Measurements from ENCODE around the gene CEMIP2.

Gene CEMIP2

DNA sequence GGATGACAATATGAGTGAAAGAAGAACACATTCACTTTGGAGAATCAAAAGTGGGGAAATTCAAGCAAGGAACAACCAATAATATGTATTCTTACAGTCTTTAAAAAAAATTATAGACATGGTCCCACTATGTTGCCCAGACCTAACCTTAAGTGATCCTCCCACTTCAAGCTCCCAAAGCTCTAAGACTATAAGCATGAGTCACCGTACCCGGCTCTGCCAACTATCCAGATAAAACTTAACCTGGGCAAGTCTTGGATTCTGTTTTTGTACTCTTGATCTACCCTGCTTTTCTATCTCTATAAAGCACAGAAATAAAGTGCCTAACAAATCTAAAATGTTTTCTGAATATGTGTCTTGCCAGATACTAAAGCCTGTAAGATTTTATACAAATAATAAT lies 30.9 kb downstream of the CEMIP2 start:
- H3K27ac ChIP-seq, result no peak overlapping the region
- TF ChIP-seq ZFX (IDR thresholded peaks at IDR 0.05), result no peak
- TF ChIP-seq, protein P1, sequence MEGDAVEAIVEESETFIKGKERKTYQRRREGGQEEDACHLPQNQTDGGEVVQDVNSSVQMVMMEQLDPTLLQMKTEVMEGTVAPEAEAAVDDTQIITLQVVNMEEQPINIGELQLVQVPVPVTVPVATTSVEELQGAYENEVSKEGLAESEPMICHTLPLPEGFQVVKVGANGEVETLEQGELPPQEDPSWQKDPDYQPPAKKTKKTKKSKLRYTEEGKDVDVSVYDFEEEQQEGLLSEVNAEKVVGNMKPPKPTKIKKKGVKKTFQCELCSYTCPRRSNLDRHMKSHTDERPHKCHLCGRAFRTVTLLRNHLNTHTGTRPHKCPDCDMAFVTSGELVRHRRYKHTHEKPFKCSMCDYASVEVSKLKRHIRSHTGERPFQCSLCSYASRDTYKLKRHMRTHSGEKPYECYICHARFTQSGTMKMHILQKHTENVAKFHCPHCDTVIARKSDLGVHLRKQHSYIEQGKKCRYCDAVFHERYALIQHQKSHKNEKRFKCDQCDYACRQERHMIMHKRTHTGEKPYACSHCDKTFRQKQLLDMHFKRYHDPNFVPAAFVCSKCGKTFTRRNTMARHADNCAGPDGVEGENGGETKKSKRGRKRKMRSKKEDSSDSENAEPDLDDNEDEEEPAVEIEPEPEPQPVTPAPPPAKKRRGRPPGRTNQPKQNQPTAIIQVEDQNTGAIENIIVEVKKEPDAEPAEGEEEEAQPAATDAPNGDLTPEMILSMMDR (conservative IDR thresholded peaks at IDR 0.05), result no peak

DNA sequence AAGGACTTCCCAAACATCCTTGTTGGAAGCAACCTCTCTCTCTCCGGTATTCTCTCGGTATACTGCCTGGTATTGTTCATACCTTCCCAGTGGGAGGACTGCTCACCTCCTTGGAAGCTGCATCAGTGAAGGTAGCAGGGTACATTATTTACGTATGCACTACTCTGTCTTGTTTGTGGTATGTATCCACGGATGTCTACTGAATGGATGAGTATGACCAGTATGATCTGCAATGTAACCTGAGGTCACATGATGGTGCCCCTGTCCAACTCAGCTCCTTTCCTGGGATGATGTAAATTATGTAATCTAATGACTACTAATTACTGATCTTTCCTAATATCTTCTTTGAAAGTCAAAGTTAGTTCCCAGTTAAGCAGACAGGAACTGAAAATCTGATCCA lies 32.1 kb downstream of the CEMIP2 start:
- TF ChIP-seq ZFX (IDR thresholded peaks at IDR 0.05), result no peak
- TF ChIP-seq, protein P1 (conservative IDR thresholded peaks at IDR 0.05), result no peak
- H3K27ac ChIP-seq, result no peak overlapping the region

DNA sequence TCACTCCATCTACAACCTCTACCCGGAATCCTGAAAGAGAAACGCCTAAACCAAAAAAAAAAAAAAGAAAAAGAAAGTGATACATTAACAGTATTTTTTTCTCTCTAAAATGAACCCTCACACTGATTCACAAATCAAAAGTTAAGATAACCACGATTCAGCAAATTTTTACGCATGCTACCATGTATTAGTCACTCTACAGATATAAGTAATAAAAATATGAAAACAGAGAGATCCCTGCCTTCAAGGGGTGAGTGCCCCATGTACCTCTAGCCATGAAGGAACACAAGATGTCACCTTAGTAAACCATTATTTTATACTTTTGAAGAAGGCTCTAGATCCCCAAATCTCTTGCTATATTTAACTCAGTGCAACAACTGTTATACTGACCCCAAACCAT lies 33.4 kb downstream of the CEMIP2 start:
- no peak overlapping the region for H3K27ac ChIP-seq

DNA sequence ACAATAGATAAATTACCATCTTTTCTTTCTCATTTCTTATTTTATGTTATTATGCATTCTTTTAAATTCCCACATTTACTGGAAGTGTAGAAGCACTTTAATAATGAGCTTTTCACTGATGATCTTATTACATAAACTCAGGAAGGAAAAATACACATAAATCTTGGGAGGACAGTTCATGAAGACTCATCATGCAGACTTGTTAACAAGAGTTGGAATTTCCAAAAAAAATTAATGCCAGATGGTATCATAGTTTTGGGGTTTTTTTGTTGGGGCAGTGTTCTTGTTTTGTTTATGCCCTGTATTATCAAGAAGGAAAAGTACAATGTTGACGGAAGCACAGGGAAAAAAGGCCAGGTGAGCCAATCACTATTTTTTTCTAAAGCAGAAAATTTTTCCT lies 35.1 kb downstream of the CEMIP2 start:
- H3K27ac ChIP-seq, result no peak overlapping the region
- TF ChIP-seq, protein P1 (conservative IDR thresholded peaks at IDR 0.05), result no peak
- TF ChIP-seq ZFX (IDR thresholded peaks at IDR 0.05), result no peak

More for the DNA sequence above, 33.4 kb downstream of the CEMIP2 start:
- TF ChIP-seq, protein P1 (conservative IDR thresholded peaks at IDR 0.05), result no peak
- TF ChIP-seq ZFX (IDR thresholded peaks at IDR 0.05), result no peak

DNA sequence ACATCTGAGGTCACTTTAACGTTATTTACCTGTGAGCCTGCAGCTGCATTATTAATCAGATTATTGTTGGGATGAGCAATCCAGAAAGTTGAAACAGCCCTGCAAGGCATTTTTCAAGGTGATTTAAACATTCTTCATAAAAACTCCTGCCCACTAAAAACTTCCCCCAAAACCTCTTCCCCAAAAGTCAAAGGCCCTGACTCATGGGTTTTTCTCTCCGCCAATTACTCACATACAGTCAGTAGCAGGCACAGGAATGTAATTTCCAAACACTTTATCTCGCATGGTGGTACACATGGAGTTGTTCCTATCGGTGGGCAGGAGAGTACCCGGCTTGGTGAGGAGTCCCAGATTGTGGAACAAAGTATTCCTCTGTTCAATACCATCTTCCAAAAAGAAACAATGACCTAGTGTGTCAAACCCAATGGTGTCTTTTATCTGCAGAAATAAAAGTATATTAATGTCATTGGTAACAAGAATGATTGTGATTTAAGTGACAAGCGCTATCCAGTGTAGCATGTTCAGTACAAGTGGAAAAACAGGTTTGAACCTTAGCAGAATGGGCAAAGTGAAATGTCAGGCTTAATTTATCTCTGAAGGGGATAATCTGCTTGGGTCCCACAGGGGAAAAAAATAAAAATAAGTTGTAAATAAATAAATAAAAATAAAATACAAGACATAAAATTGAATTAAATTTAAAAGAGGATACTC lies 38.3 kb downstream of the CEMIP2 start:
- no peak overlapping the region for H3K27ac ChIP-seq
- TF ChIP-seq, protein P1 (conservative IDR thresholded peaks at IDR 0.05), result no peak
- TF ChIP-seq ZFX (IDR thresholded peaks at IDR 0.05), result no peak

DNA sequence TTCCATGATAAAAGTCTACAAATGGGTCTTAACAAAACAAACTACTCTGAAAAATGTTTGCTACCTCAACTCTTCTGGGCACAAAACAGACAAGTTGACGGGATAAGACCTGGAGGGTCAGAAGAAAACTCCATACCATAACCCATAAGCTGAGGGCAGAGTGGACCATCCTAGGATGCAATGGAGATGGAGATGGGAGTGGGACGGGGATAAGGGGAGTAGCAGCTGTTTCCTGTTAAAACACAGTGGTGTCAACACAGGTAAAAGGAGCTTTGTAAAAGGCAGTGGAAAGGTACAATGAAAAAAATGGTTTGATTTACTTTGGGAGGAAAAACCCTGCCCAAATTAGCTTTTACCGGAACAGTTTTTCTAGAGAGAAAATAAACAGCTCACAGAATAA lies 41.6 kb downstream of the CEMIP2 start:
- no peak for TF ChIP-seq ZFX (IDR thresholded peaks at IDR 0.05)
- no peak overlapping the region for H3K27ac ChIP-seq

DNA sequence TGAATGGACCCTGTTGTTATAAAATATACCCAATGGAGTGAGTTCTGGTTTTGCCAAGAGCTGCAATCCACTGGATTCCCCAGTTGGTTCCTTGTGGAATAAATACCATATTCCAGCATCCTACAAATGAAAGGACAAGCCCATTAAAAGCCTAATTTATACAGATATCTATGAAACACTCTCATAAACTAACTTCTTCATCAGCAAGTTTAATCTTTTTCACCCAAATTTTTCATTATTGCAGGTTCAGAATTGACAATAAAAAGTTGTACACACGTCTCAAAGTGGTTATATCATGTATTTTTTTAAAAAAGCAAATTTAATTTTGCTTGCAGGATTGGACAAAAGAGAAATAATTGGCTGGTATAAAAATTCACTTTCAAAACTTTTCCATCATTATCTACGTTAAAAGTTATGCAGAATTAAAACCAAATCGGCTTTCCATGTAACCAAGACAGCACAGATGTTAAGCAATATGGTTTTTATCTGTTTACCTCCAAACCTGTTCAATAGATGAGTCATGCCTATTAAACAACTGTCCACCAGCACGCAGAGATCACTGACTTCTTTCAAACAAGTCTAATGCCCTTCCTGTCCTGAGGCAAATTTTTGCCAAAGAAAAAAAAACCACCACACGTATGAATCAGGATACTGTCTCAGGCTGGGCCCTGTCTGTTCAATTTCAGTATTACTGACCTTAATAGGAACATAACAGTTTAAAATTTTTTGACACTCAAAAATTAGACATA lies 42.5 kb downstream of the CEMIP2 start:
- TF ChIP-seq, protein P1 (conservative IDR thresholded peaks at IDR 0.05), result no peak
- no peak for TF ChIP-seq ZFX (IDR thresholded peaks at IDR 0.05)
- no peak overlapping the region for H3K27ac ChIP-seq

Data from C4-2B (cell line).